ENCODE measurements around the gene PGC.

PGC gene

GRCh38 chr6:41721414-41721813 is 25.8 kb downstream of the PGC start:
- POLR2A ChIA-PET: no interaction called here
- CTCF ChIA-PET: interaction anchor here (1.1 kb wide), 1 partner anchor 16 kb away, joined by 4 read pairs; no protein-coding TSS in a partner anchor
- TF ChIP-seq ELF4 (IDR thresholded peaks at IDR 0.05) (no peak), PKNOX1 (IDR thresholded peaks at IDR 0.05) (no peak), HDGF (IDR thresholded peaks at IDR 0.05; ENCODE audit: borderline replicate concordance) (no peak), TARDBP (IDR thresholded peaks at IDR 0.05) (no peak)
- no peak for DNase-seq (ENCODE audit: extremely low spot score)

- TF ChIP-seq ZNF384 (IDR thresholded peaks at IDR 0.05): no peak
- TF ChIP-seq FOXA1 (IDR thresholded peaks at IDR 0.05): no peak
- TF ChIP-seq ARNT (IDR thresholded peaks at IDR 0.05): no peak
- TF ChIP-seq ELF4 (IDR thresholded peaks at IDR 0.05): no peak
- TF ChIP-seq SP1 (IDR thresholded peaks at IDR 0.05): no peak
- TF ChIP-seq BHLHE40 (IDR thresholded peaks at IDR 0.05; ENCODE audit: borderline replicate concordance): no peak
- TF ChIP-seq FOXK2 (IDR thresholded peaks at IDR 0.05): no peak
- TF ChIP-seq L3MBTL2 (conservative IDR thresholded peaks at IDR 0.05): no peak
- TF ChIP-seq NFRKB (IDR thresholded peaks at IDR 0.05): no peak
- TF ChIP-seq TARDBP (IDR thresholded peaks at IDR 0.05): no peak
- TF ChIP-seq LEF1 (IDR thresholded peaks at IDR 0.05; ENCODE audit: borderline replicate concordance): no peak
- no peak for TF ChIP-seq SUZ12 (IDR thresholded peaks at IDR 0.05)
- no peak for TF ChIP-seq PKNOX1 (IDR thresholded peaks at IDR 0.05)
- TF ChIP-seq HDGF (IDR thresholded peaks at IDR 0.05; ENCODE audit: borderline replicate concordance): no peak
- TF ChIP-seq FOXM1 (IDR thresholded peaks at IDR 0.05; ENCODE audit: borderline replicate concordance): no peak
- no peak for TF ChIP-seq CTBP1 (IDR thresholded peaks at IDR 0.05; ENCODE audit: borderline replicate concordance)
- ChIA-PET CTCF (no interaction called here), POLR2A (no interaction called here)
- no peak for DNase-seq (ENCODE audit: extremely low spot score)
Measured at GRCh38 chr6:41720783-41721182, 26.4 kb downstream of the PGC start.

- CTCF ChIA-PET: no interaction called here
- POLR2A ChIA-PET: no interaction called here
- TF ChIP-seq LEF1 (IDR thresholded peaks at IDR 0.05; ENCODE audit: borderline replicate concordance) (no peak), ZNF384 (IDR thresholded peaks at IDR 0.05) (no peak), NFRKB (IDR thresholded peaks at IDR 0.05) (no peak), CTBP1 (IDR thresholded peaks at IDR 0.05; ENCODE audit: borderline replicate concordance) (no peak), ARNT (IDR thresholded peaks at IDR 0.05) (no peak), BHLHE40 (IDR thresholded peaks at IDR 0.05; ENCODE audit: borderline replicate concordance) (no peak), FOXA1 (IDR thresholded peaks at IDR 0.05) (no peak), PKNOX1 (IDR thresholded peaks at IDR 0.05) (no peak), FOXM1 (IDR thresholded peaks at IDR 0.05; ENCODE audit: borderline replicate concordance) (no peak), ELF4 (IDR thresholded peaks at IDR 0.05) (no peak), L3MBTL2 (conservative IDR thresholded peaks at IDR 0.05) (no peak), HDGF (IDR thresholded peaks at IDR 0.05; ENCODE audit: borderline replicate concordance) (no peak), FOXK2 (IDR thresholded peaks at IDR 0.05) (no peak), TARDBP (IDR thresholded peaks at IDR 0.05) (no peak), SP1 (IDR thresholded peaks at IDR 0.05) (no peak)
- no peak for DNase-seq (ENCODE audit: extremely low spot score)
Measured at GRCh38 chr6:41720262-41720620, 27.0 kb downstream of the PGC start.

- TF ChIP-seq CTBP1 (IDR thresholded peaks at IDR 0.05; ENCODE audit: borderline replicate concordance) (no peak), TARDBP (IDR thresholded peaks at IDR 0.05) (no peak), BHLHE40 (IDR thresholded peaks at IDR 0.05; ENCODE audit: borderline replicate concordance) (no peak), NFRKB (IDR thresholded peaks at IDR 0.05) (no peak), FOXM1 (IDR thresholded peaks at IDR 0.05; ENCODE audit: borderline replicate concordance) (no peak), LEF1 (IDR thresholded peaks at IDR 0.05; ENCODE audit: borderline replicate concordance) (no peak), HDGF (IDR thresholded peaks at IDR 0.05; ENCODE audit: borderline replicate concordance) (no peak)
- ChIA-PET POLR2A (no interaction called here), CTCF (interaction anchor here (0.9 kb wide), 1 partner anchor 36 kb away, joined by 4 read pairs; no protein-coding TSS in a partner anchor)
Measured at GRCh38 chr6:41719436-41720261, 27.5 kb downstream of the PGC start.

GRCh38 chr6:41718828-41719227 is 28.4 kb downstream of the PGC start:
- POLR2A ChIA-PET: no interaction called here
- TF ChIP-seq HDGF (IDR thresholded peaks at IDR 0.05; ENCODE audit: borderline replicate concordance) (no peak), NFRKB (IDR thresholded peaks at IDR 0.05) (no peak), FOXK2 (IDR thresholded peaks at IDR 0.05) (no peak)
- no peak for DNase-seq (ENCODE audit: extremely low spot score)
- CTCF ChIA-PET: interaction anchor here (0.9 kb wide), 1 partner anchor 35 kb away, joined by 4 read pairs; no protein-coding TSS in a partner anchor

More at GRCh38 chr6:41719436-41720261, 27.5 kb downstream of the PGC start:
- DNase-seq (ENCODE audit: extremely low spot score): no peak

GRCh38 chr6:41717392-41717736 is 29.8 kb downstream of the PGC start:
- POLR2A ChIA-PET: no interaction called here

More at GRCh38 chr6:41717392-41717736, 29.8 kb downstream of the PGC start:
- TF ChIP-seq SUZ12 (IDR thresholded peaks at IDR 0.05) (no peak), NFRKB (IDR thresholded peaks at IDR 0.05) (no peak), FOXM1 (IDR thresholded peaks at IDR 0.05; ENCODE audit: borderline replicate concordance) (no peak), BHLHE40 (IDR thresholded peaks at IDR 0.05; ENCODE audit: borderline replicate concordance) (no peak), PKNOX1 (IDR thresholded peaks at IDR 0.05) (no peak), L3MBTL2 (conservative IDR thresholded peaks at IDR 0.05) (no peak)
- no peak for DNase-seq (ENCODE audit: extremely low spot score)
- CTCF ChIA-PET: interaction anchor here (0.8 to 2.3 kb wide), 5 partner anchors 9 to 22 kb away, joined by 3 to 8 read pairs (median 4); no protein-coding TSS in a partner anchor
